GM18517 (cell line): Measurements from ENCODE around the gene LMBR1.
A peak's percentile ranks its signal among the peaks of the same experiment; 100 is the strongest.
"Not testable (repeated sequence)": the region's sequence is repeated elsewhere in the genome, so short reads cannot be mapped to it uniquely, and the experiment has no call there.

ENCODE experiments used
- ATAC-seq: cut with Tn5 transposase; IDR thresholded peaks from one replicate; pipeline ENCODE4 v1.9.1; 2021; ENCODE audit warnings: mild to moderate bottlenecking, moderate library complexity; ENCODE audit not compliant: unreplicated experiment

Gene LMBR1

GRCh38 chr7:156662277-156662676, 230.7 kb downstream of the LMBR1 start:
- no peak for ATAC-seq

GRCh38 chr7:156661637-156662036, 231.3 kb downstream of the LMBR1 start:
- ATAC-seq, result no peak

- no peak for ATAC-seq
These were observed 233.0 kb downstream of the LMBR1 start for GRCh38 chr7:156659961-156660360.

GRCh38 chr7:156659203-156659602, 233.8 kb downstream of the LMBR1 start:
- no peak for ATAC-seq

- ATAC-seq, result no peak
These were observed 235.3 kb downstream of the LMBR1 start for GRCh38 chr7:156657681-156658080.

- ATAC-seq, result no peak
These were observed 236.4 kb downstream of the LMBR1 start for GRCh38 chr7:156656598-156656997.

- ATAC-seq, result no peak
These were observed 237.0 kb downstream of the LMBR1 start for GRCh38 chr7:156655983-156656382.

- no peak for ATAC-seq
These were observed 237.7 kb downstream of the LMBR1 start for GRCh38 chr7:156655251-156655650.

GRCh38 chr7:156654511-156655234, 238.3 kb downstream of the LMBR1 start:
- ATAC-seq, result no peak

GRCh38 chr7:156652886-156653568, 240.0 kb downstream of the LMBR1 start:
- no peak for ATAC-seq

- ATAC-seq, result no peak
These were observed 241.5 kb downstream of the LMBR1 start for GRCh38 chr7:156651474-156651873.

GRCh38 chr7:156650042-156650441, 242.9 kb downstream of the LMBR1 start:
- no peak for ATAC-seq

GRCh38 chr7:156647330-156647729, 245.7 kb downstream of the LMBR1 start:
- ATAC-seq, result not testable (repeated sequence)

- ATAC-seq, result no peak
These were observed 250.5 kb downstream of the LMBR1 start for GRCh38 chr7:156642306-156643045.

GRCh38 chr7:156640949-156641485, 252.0 kb downstream of the LMBR1 start:
- peak; percentile 42 for ATAC-seq

- peak; percentile 71 for ATAC-seq
These were observed 252.6 kb downstream of the LMBR1 start, which contains the start of gene RNF32 for GRCh38 chr7:156640257-156640948. RNF32 (plus strand) TSS chr7:156640774; CDS start chr7:156643878, 3,104 bp downstream.

GRCh38 chr7:156639426-156640256, 253.3 kb downstream of the LMBR1 start:
- ATAC-seq, result peak; percentile 3

GRCh38 chr7:156638443-156639077, 254.4 kb downstream of the LMBR1 start:
- no peak for ATAC-seq

- not testable (repeated sequence) for ATAC-seq
These were observed 255.9 kb downstream of the LMBR1 start for GRCh38 chr7:156637093-156637492.
